Measurements from ENCODE around the gene CDH23. TPM values are rescaled to one million over a fixed set of nuclear protein-coding genes. Genes with fewer than 3 reads are reported as not detected.
A peak's percentile ranks its signal among the peaks of the same experiment; 100 is the strongest.

CDH23 gene
- total RNA-seq, 2 donors from 2014 or later: 0.06 TPM; not detected in 1

DNA sequence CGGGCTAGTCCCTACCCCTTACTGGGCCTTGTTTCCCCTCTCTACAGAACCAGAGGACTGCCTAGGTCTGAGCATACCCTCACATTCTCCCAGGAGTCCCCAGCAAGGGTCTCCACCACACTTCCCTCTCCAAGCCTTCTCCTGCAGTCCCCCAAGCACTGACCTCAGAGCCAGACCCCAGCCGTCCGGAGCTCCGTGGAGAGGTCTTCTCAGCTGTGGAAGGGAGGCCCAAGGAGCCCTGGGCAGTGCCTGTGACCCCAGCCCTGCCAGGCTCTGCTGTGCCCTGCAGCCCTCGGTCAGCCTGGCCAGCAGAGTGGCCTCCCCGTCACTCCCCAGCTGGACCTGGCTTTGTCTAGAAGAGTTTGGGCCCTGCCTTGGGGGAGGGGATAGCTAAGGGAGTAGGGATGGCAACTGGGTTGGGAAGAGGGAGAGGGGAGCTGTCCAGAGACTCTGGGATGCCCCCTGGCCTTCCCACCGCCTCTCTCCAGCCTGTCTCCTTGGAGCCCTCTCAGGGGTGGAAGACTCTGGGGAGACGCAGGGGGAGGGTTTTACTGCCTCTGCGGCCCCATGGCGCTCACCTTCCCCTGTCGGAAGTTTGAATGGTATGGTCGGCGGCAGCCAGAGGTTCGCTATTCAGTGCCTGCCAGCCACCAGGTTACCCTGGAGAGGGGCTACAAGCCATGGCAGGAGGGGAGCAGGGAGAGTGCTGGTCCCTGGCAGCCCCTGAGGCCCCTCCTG lies 322.9 kb downstream of the CDH23 start, which contains the start of gene C10orf105:
C10orf105 (minus strand) TSS at position 315 of the 738 bp plus-strand sequence. CDS start 3,441 bp downstream, outside the sequence.
- Mint-ChIP-seq H3K9me3 (no peaks in the 10 kb centered on the region), H3K4me1 (ENCODE audit: low read depth in 2 of 2) (peaks cover 6 to 8% of the 10 kb centered on the region in 2 donors), H3K27me3 (no peaks in the 10 kb centered on the region), H3K4me3 (no peak within 1 kb of the TSS), H3K27ac (peak within 1 kb of the TSS in 1 of 2 donors; percentile 33), H3K36me3 (no peaks in the 10 kb centered on the region)
- DNase-seq (ENCODE audit: low spot score) (no peak), ATAC-seq (no peak)

GRCh38 chr10:71720288-71720687 lies 323.6 kb downstream of the CDH23 start:
- no peaks in the 10 kb centered on the region for H3K36me3 Mint-ChIP-seq
- H3K4me3 Mint-ChIP-seq: no peak overlapping the region
- no peaks in the 10 kb centered on the region for H3K9me3 Mint-ChIP-seq
- no peak for DNase-seq (ENCODE audit: low spot score)
- no peaks in the 10 kb centered on the region for H3K27me3 Mint-ChIP-seq
- peaks cover 6 to 8% of the 10 kb centered on the region in 2 donors for H3K4me1 Mint-ChIP-seq (ENCODE audit: low read depth in 2 of 2)
- H3K27ac Mint-ChIP-seq: no peak overlapping the region
- no peak for ATAC-seq

GRCh38 chr10:71721313-71721712 lies 324.6 kb downstream of the CDH23 start:
- DNase-seq (ENCODE audit: low spot score) (no peak), ATAC-seq (no peak)
- no peaks in the 10 kb centered on the region for H3K36me3 Mint-ChIP-seq
- peak overlapping the region in 1 of 2 donors; percentile 50 for H3K27ac Mint-ChIP-seq
- no peaks in the 10 kb centered on the region for H3K27me3 Mint-ChIP-seq
- no peak overlapping the region for H3K4me3 Mint-ChIP-seq
- H3K9me3 Mint-ChIP-seq: no peaks in the 10 kb centered on the region
- H3K4me1 Mint-ChIP-seq (ENCODE audit: low read depth in 2 of 2): peaks cover 14 to 18% of the 10 kb centered on the region in 2 donors

DNA sequence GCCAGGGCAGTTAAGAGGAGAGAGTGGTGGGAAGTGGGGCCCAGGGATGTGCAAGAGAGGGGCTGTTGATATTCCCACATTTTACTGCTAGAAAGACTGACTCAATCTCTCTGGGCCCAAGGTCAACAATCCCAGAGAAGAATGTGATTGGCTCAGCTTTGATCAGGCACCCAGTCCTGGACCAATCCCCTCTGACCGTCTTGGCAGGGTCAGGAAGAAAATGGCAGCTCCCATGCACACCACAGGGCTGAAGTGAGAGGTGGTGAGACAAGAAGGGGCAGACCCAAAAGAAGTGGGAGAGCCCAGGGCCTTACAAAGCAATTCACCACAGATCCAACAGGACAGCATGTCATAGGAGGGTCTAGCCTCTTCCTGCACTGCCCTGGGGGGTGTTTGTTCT lies 326.1 kb downstream of the CDH23 start:
- H3K36me3 Mint-ChIP-seq: no peaks in the 10 kb centered on the region
- peaks cover 30 to 33% of the 10 kb centered on the region in 2 donors for H3K4me1 Mint-ChIP-seq (ENCODE audit: low read depth in 2 of 2)
- no peaks in the 10 kb centered on the region for H3K9me3 Mint-ChIP-seq
- ATAC-seq: no peak
- no peak for DNase-seq (ENCODE audit: low spot score)
- peak overlapping the region in 1 of 2 donors; percentile 52 for H3K27ac Mint-ChIP-seq
- H3K4me3 Mint-ChIP-seq: no peak overlapping the region
- no peaks in the 10 kb centered on the region for H3K27me3 Mint-ChIP-seq

DNA sequence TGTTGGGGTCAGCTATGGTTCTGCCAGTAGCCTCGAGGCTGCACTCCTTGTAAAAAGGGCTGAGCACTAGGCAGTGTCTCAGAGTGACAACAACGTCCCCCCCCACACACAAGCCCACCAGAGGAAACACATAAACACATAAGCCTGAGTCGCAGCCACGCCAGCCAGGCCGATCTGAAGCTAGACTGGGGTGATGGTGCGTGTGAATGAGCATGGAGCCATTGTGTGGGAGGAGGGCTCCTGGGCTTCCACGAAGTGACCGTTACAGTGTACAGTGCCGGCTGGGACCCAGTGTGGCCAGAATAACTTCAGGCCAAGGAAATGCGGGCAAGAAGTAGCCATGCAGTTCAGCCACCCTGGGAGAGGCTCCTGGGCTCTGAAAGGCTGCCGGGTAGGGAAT lies 326.6 kb downstream of the CDH23 start:
- no peaks in the 10 kb centered on the region for H3K36me3 Mint-ChIP-seq
- H3K27ac Mint-ChIP-seq: no peak overlapping the region
- ATAC-seq (no peak), DNase-seq (ENCODE audit: low spot score) (no peak)
- H3K4me1 Mint-ChIP-seq (ENCODE audit: low read depth in 2 of 2): peaks cover 34 to 35% of the 10 kb centered on the region in 2 donors
- no peaks in the 10 kb centered on the region for H3K9me3 Mint-ChIP-seq
- no peaks in the 10 kb centered on the region for H3K27me3 Mint-ChIP-seq
- H3K4me3 Mint-ChIP-seq: no peak overlapping the region

DNA sequence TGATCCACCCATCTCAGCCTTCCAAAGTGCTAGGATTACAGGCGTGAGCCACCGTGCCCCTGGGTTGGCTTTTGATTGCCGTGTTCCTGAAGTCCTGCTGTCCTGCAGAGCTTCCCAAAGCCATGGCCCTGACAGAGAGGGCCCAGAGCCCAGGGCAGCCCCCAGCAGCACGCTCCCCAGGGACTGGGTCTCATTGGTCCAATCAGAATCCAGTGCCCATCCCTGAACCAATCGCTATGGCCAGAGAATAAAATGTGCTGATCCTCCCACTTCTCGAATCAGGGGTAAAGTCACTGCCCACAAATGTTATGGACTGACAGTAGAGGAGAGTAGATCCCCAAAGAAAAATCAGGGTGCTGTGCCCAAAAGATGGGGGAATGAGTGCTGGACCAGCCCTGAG lies 327.8 kb downstream of the CDH23 start:
- H3K9me3 Mint-ChIP-seq: no peaks in the 10 kb centered on the region
- no peaks in the 10 kb centered on the region for H3K27me3 Mint-ChIP-seq
- DNase-seq (ENCODE audit: low spot score) (no peak), ATAC-seq (no peak)
- H3K27ac Mint-ChIP-seq: no peak overlapping the region
- H3K4me1 Mint-ChIP-seq (ENCODE audit: low read depth in 2 of 2): peaks cover 43 to 44% of the 10 kb centered on the region in 2 donors
- no peaks in the 10 kb centered on the region for H3K36me3 Mint-ChIP-seq
- no peak overlapping the region for H3K4me3 Mint-ChIP-seq

DNA sequence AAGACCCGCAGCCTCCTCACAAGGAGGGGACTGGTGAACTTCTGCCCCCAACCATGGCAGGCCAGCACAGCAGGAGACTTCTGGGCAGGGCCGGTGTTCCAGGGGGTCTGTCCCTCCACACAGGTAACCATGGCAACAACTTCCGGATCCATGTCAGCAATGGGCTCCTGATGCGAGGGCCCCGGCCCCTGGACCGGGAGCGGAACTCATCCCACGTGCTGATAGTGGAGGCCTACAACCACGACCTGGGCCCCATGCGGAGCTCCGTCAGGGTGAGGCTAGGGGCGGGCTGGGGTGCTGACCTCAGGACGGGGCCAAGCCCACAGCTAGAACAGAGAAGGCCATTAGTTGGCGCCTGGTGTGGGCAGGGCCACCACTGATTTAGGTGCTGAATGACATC lies 328.5 kb downstream of the CDH23 start:
- ATAC-seq (no peak), DNase-seq (ENCODE audit: low spot score) (no peak)
- no peaks in the 10 kb centered on the region for H3K9me3 Mint-ChIP-seq
- H3K27me3 Mint-ChIP-seq: no peaks in the 10 kb centered on the region
- H3K4me1 Mint-ChIP-seq (ENCODE audit: low read depth in 2 of 2): peaks cover 43 to 44% of the 10 kb centered on the region in 2 donors
- no peaks in the 10 kb centered on the region for H3K36me3 Mint-ChIP-seq
- H3K27ac Mint-ChIP-seq: peak overlapping the region in 1 of 2 donors; percentile 89
- H3K4me3 Mint-ChIP-seq: no peak overlapping the region

DNA sequence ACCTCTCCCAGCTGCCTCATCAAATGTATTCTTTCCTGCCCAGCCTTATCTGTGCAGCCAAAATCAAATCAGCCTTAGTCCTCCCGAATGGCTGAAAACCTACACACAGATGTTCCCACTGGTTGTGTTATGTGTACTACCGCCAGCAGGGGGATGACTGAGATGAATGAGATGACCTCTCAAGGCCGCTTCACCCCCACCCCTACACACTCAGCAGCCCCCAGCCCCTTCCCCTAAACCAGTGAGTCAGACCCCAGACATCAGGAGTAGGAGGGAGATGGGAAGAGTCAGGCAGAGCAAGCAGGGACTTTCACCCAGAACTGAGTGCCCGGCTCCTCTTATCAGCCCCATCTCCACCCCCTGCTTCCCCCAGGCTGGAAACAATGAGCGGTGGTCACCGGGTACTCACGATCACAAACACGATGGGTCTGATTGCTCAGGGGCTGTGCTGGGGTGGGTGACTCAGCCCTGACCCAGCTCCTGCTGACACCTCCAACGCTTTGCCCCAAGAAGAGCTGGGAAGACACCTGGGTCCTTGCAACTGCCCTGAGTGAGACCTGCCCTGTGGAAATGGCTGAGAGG lies 329.4 kb downstream of the CDH23 start:
- Mint-ChIP-seq H3K27ac (peak overlapping the region; percentile 86 to 89), H3K4me3 (peak overlapping the region; percentile 74), H3K27me3 (no peaks in the 10 kb centered on the region), H3K36me3 (no peaks in the 10 kb centered on the region), H3K4me1 (ENCODE audit: low read depth in 2 of 2) (peaks cover 43 to 44% of the 10 kb centered on the region in 2 donors), H3K9me3 (no peaks in the 10 kb centered on the region)
- peak; percentile 39 to 54 for ATAC-seq
- DNase-seq (ENCODE audit: low spot score): no peak

- peak in 1 of 2 donors; percentile 13 for ATAC-seq
- Mint-ChIP-seq H3K4me3 (peak overlapping the region; percentile 74), H3K27ac (peak overlapping the region; percentile 86 to 89), H3K4me1 (ENCODE audit: low read depth in 2 of 2) (peaks cover 42 to 44% of the 10 kb centered on the region in 2 donors), H3K9me3 (no peaks in the 10 kb centered on the region), H3K36me3 (no peaks in the 10 kb centered on the region), H3K27me3 (no peaks in the 10 kb centered on the region)
- no peak for DNase-seq (ENCODE audit: low spot score)
Measured at GRCh38 chr10:71726580-71727104, 329.9 kb downstream of the CDH23 start.

- no peak for DNase-seq (ENCODE audit: low spot score)
- peak overlapping the region; percentile 86 to 89 for H3K27ac Mint-ChIP-seq
- H3K4me3 Mint-ChIP-seq: peak overlapping the region; percentile 74
- H3K4me1 Mint-ChIP-seq (ENCODE audit: low read depth in 2 of 2): peaks cover 43 to 46% of the 10 kb centered on the region in 2 donors
- H3K27me3 Mint-ChIP-seq: no peaks in the 10 kb centered on the region
- no peaks in the 10 kb centered on the region for H3K9me3 Mint-ChIP-seq
- peak; percentile 69 to 77 for ATAC-seq
- no peaks in the 10 kb centered on the region for H3K36me3 Mint-ChIP-seq
Measured at GRCh38 chr10:71727105-71727737, 330.5 kb downstream of the CDH23 start.

DNA sequence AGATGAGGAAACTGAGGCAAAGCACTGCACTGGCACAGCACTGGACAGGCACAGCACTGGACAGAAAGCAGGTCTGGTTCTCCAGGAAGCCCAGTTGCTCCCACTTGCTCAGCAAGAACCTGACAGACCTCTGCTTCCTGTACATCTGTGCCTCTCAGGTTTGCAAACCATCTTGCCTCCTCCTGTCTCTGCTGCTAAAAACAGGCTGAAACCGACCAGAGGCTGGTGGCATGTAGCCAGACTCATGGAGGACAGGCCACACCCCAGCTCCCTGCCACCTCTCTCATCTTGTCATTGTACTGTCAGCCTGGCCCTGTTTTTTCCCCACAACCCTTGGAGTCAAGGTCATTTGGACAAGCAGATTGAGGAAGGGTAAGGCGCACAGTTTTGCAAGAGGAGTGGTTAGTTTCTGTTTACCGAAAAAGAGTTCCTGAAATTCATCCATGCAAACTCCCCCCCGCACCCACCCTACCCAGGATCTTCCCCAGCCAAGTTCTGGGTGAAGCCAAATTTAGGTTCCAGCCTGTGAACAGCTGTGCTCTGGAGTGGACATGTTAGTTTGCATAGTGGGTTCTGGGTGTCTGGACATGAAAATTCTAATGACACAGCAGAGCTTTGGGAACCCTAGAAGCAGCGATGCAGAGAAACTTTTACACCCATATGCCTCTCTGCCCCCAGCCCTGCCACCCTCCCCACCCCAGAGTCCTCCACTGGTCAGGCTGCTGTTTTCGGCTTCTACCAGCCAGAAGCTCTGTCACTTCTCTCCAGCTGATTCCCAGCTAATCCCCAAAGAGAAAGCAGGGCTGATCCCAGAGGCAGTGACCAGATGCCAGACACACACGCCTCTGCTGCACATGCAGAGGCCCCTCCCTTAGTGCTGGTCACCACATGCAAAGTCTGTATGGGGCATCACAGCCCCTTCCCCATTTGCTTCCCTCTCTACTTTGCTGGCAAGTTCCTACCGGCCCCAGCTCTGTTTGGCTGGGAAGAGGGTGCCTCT lies 331.3 kb downstream of the CDH23 start:
- Mint-ChIP-seq H3K27ac (peak overlapping the region; percentile 86 to 89), H3K9me3 (no peaks in the 10 kb centered on the region), H3K4me1 (ENCODE audit: low read depth in 2 of 2) (peaks cover 50 to 52% of the 10 kb centered on the region in 2 donors), H3K4me3 (peak overlapping the region; percentile 74), H3K27me3 (no peaks in the 10 kb centered on the region), H3K36me3 (no peaks in the 10 kb centered on the region)
- peak; percentile 48 to 53 for ATAC-seq
- DNase-seq (ENCODE audit: low spot score): no peak

DNA sequence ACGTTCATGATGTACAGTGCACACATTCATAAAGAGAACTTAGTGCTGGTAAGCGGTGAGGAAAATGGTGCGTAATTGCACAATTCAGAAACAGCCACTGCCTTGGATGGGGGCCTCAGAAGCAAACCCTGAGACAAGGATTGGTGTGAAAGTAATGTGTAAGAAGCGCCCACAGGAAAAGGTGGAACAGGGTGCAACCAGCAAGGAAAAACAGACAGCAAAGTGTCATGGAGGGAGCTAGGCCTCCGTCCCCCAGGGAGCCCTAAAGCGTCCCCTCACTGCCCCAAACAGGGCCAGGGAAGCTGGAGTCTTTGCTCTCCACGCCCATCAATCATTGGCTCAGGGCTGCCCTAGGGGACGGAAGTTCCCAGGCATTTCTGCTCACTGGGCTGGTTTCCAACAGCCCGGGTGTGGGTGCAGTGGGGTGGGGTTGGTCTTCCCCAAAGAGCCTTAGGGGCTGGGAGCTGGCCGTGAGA lies 332.5 kb downstream of the CDH23 start:
- H3K4me1 Mint-ChIP-seq (ENCODE audit: low read depth in 2 of 2): peaks cover 55 to 58% of the 10 kb centered on the region in 2 donors
- H3K27ac Mint-ChIP-seq: peak overlapping the region; percentile 33 to 56
- no peaks in the 10 kb centered on the region for H3K9me3 Mint-ChIP-seq
- H3K27me3 Mint-ChIP-seq: no peaks in the 10 kb centered on the region
- no peak for ATAC-seq
- no peaks in the 10 kb centered on the region for H3K36me3 Mint-ChIP-seq
- H3K4me3 Mint-ChIP-seq: peak overlapping the region; percentile 22
- DNase-seq (ENCODE audit: low spot score): no peak

GRCh38 chr10:71731791-71732190 lies 335.1 kb downstream of the CDH23 start:
- DNase-seq (ENCODE audit: low spot score): no peak
- H3K9me3 Mint-ChIP-seq: no peaks in the 10 kb centered on the region
- H3K27me3 Mint-ChIP-seq: no peaks in the 10 kb centered on the region
- H3K27ac Mint-ChIP-seq: peak overlapping the region in 1 of 2 donors; percentile 44
- H3K4me1 Mint-ChIP-seq (ENCODE audit: low read depth in 2 of 2): peaks cover 57 to 63% of the 10 kb centered on the region in 2 donors
- H3K36me3 Mint-ChIP-seq: no peaks in the 10 kb centered on the region
- no peak for ATAC-seq
- H3K4me3 Mint-ChIP-seq: no peak overlapping the region

Data from natural killer cell treated with Interleukin-12 subunit alpha and Interleukin-12 subunit beta and Interleukin-15 and Interleukin-18, amount 100 ng/mL, for 72 hours (primary cell).